GM12878 (cell line): ENCODE data around the gene AFAP1. TPM values are rescaled to one million over a fixed set of nuclear protein-coding genes. Genes with fewer than 3 reads are reported as not detected.

Experiments
- ATAC-seq: fragments of 200-7000 bp; cut with Tn5 transposase; 3 replicates; pipeline ENCODE4 v1.9.1; 2020; ENCODE audit warnings: mild to moderate bottlenecking, moderate library complexity
- BruUV-seq: library from RNA; stranded (reverse); fragments of 400-500 nt; replicated peaks from 2 replicates; lab custom pipeline; 2021; lab: Mats Ljungman, UMichigan
- CTCF ChIA-PET: fragments of 300-600 bp; sonication (Branson Sonifier 250); formaldehyde crosslinking; extraction: SDS; loops from one replicate; lab custom pipeline; 2021; ENCODE audit warnings: inconsistent platforms; lab: Yijun Ruan, JAX
- POLR2A ChIA-PET: fragments of 350-600 bp; formaldehyde crosslinking; extraction: SDS; loops from one replicate; lab custom pipeline; 2021; ENCODE audit warnings: inconsistent platforms; lab: Charles Lee
- RAD21 ChIA-PET: fragments of 300-600 bp; sonication (Branson Sonifier 250); formaldehyde crosslinking; loops from one replicate; lab custom pipeline; 2023; ENCODE audit warnings: antibody characterized with exemption; ENCODE audit not compliant: unreplicated experiment; lab: Charles Lee
- SMC1A ChIA-PET: fragments of 300-600 bp; sonication (Branson Sonifier 250); formaldehyde crosslinking; loops from one replicate; lab custom pipeline; 2023; ENCODE audit not compliant: unreplicated experiment, uncharacterized antibody; lab: Charles Lee
- DNase-seq: peaks from one replicate; pipeline ENCODE4 v3.0.0-alpha.2; 2011; ENCODE audit warnings: low read depth, low spot score
- FAIRE-seq: peaks from 3 replicates; lab custom pipeline; 2011; peaks lifted over from hg19 to GRCh38; lab: Jason Lieb, UNC
- H2AFZ ChIP-seq: 2 replicates; pipeline ENCODE4 v1.6.0; 2011; ENCODE audit warnings: low read depth, low read length, control low read depth; ENCODE audit not compliant: control insufficient read depth
- H3K27ac ChIP-seq: 2 replicates; pipeline ENCODE4 v1.5.1; 2011; ENCODE audit warnings: control low read depth; ENCODE audit not compliant: control insufficient read depth, insufficient read depth
- H3K27me3 ChIP-seq, 2 experiments: replicated peaks in 1 of 2; 2 replicates each; pipeline versions ENCODE4 v1.6.0 to v1.6.1; 2011; ENCODE audit warnings: low read length in 1 of 2; ENCODE audit not compliant: control insufficient read depth in 2 of 2, insufficient read depth in 2 of 2
- H3K36me3 ChIP-seq, 2 experiments: 2 replicates each; pipeline ENCODE4 v1.5.1; 2011; ENCODE audit warnings: low read length in 1 of 2; ENCODE audit not compliant: control insufficient read depth in 2 of 2, insufficient read depth in 2 of 2
- H3K4me1 ChIP-seq: 2 replicates; pipeline ENCODE4 v1.6.1; 2011; ENCODE audit warnings: mild to moderate bottlenecking, low read length, moderate library complexity, mixed read lengths; ENCODE audit not compliant: control insufficient read depth, insufficient read depth
- H3K4me2 ChIP-seq: 2 replicates; pipeline ENCODE4 v1.6.0; 2011; ENCODE audit warnings: control low read depth; ENCODE audit not compliant: control insufficient read depth, insufficient read depth
- H3K4me3 ChIP-seq: fragments of 200-600 bp; sonication (generic); 2 replicates; pipeline ENCODE4 v1.5.1; 2016
- H3K79me2 ChIP-seq: 2 replicates; pipeline ENCODE4 v1.6.0; 2011; ENCODE audit warnings: low read length; ENCODE audit not compliant: control insufficient read depth, insufficient read depth
- H3K9ac ChIP-seq: 2 replicates; pipeline ENCODE4 v1.8.0; 2011; ENCODE audit warnings: low read length, control low read depth, mixed read lengths; ENCODE audit not compliant: control insufficient read depth, insufficient read depth
- H3K9me3 ChIP-seq: replicated peaks from 3 replicates; pipeline ENCODE4 v1.5.1; 2011; ENCODE audit warnings: mild to moderate bottlenecking, low read length; ENCODE audit not compliant: control insufficient read depth, insufficient read depth
- H4K20me1 ChIP-seq: 2 replicates; pipeline ENCODE4 v1.6.0; 2011; ENCODE audit not compliant: control insufficient read depth, insufficient read depth
- CHD1 ChIP-seq: IDR thresholded peaks from 2 replicates; pipeline ENCODE4 v1.6.1; 2012; ENCODE audit warnings: low read depth, low read length, improper control_type of control experiment
- CHD2 ChIP-seq: IDR thresholded peaks from 2 replicates; pipeline ENCODE4 v1.6.1; 2011; ENCODE audit warnings: low read depth, low read length, improper control_type of control experiment, borderline replicate concordance
- DPF2 ChIP-seq: fragments of 450-650 bp; IDR thresholded peaks from 2 replicates; pipeline ENCODE4 v1.6.1; 2017; ENCODE audit warnings: mild to moderate bottlenecking
- EZH2 ChIP-seq: IDR thresholded peaks from 2 replicates; pipeline ENCODE4 v1.6.1; 2012; ENCODE audit warnings: low read depth, mild to moderate bottlenecking, control low read depth, inconsistent platforms, low read length, borderline replicate concordance; ENCODE audit not compliant: control insufficient read depth
- HDAC6 ChIP-seq: fragments of 200-600 bp; sonication (generic); IDR thresholded peaks from one replicate; pipeline ENCODE4 v1.8.0; 2017; ENCODE audit warnings: antibody characterized with exemption; ENCODE audit not compliant: unreplicated experiment
- KLF5 ChIP-seq: fragments of 450-650 bp; IDR thresholded peaks from 2 replicates; pipeline ENCODE4 v1.6.1; 2014; ENCODE audit warnings: mild to moderate bottlenecking; ENCODE audit not compliant: partially characterized antibody
- NR2C1 ChIP-seq: fragments of 450-650 bp; IDR thresholded peaks from 2 replicates; pipeline ENCODE4 v1.6.1; 2017; ENCODE audit warnings: antibody characterized with exemption, mild to moderate bottlenecking, moderate library complexity
- RAD21 ChIP-seq: IDR thresholded peaks from 2 replicates; pipeline ENCODE4 v1.6.1; 2011; ENCODE audit warnings: mild to moderate bottlenecking, low read depth, low read length, moderate library complexity; ENCODE audit not compliant: insufficient read depth
- RFX5 ChIP-seq: IDR thresholded peaks from 2 replicates; pipeline ENCODE4 v1.6.1; 2011; ENCODE audit warnings: low read depth, low read length, improper control_type of control experiment
- SPI1 ChIP-seq: IDR thresholded peaks from 2 replicates; pipeline ENCODE4 v1.6.1; 2011; ENCODE audit warnings: low read depth, mild to moderate bottlenecking, low read length, moderate library complexity, borderline replicate concordance; ENCODE audit not compliant: insufficient read depth
- ZNF217 ChIP-seq: fragments of 450-650 bp; IDR thresholded peaks from 2 replicates; pipeline ENCODE4 v1.6.1; 2017; ENCODE audit warnings: antibody characterized with exemption, mild to moderate bottlenecking
- ZNF687 ChIP-seq: fragments of 450-650 bp; IDR thresholded peaks from 2 replicates; pipeline ENCODE4 v1.6.1; 2017; ENCODE audit warnings: mild to moderate bottlenecking, moderate library complexity
- WGBS: methylation state at CpG from one replicate; pipeline ENCODE4 v1.1.6; 2016; ENCODE audit warnings: low lambda C conversion rate; ENCODE audit not compliant: insufficient replicate concordance, insufficient coverage; ENCODE audit errors: missing lambda C conversion rate; 5-methylcytosine and 5-hydroxymethylcytosine counted together
- in situ Hi-C: fragments of 300-500 bp; cut with MboI; formaldehyde crosslinking; loops from 9 replicates; pipeline ENCODE4 v1.14.3; 2018; ENCODE audit warnings: mixed read lengths
- intact Hi-C: fragments of 100-400 bp; cut with micrococcal nuclease; formaldehyde crosslinking; loops from one replicate; pipeline ENCODE4 v1.14.2; 2022; ENCODE audit not compliant: unreplicated experiment
- polyA plus RNA-seq, 11 experiments: library from polyadenylated mRNA; depleted of rRNA in 4 of 11; unstranded in 6 of 11; stranded (reverse) in 5 of 11; fragments of >200 nt; fragmentation: Nextera tagmentation in 4 of 11; fragmentation: Illumina TruSeq in 1 of 11; extraction: Ambion mirVana in 4 of 11; extraction: Trizol in 1 of 11; gene quantifications; 1 replicate in 1 of 11; 2 replicates in 10 of 11; pipeline versions ENCODE4 v1.2.1 to v1.2.3, GENCODE V29; 2011 to 2016; ENCODE audit warnings: inconsistent platforms in 2 of 11, missing spikeins in 2 of 11, low read depth in 1 of 11
- total RNA-seq, 4 experiments: library from RNA; depleted of rRNA in 3 of 4; stranded (reverse); fragments of >200 nt in 3 of 4; fragmentation: Illumina TruSeq in 1 of 4; extraction: Trizol in 1 of 4; gene quantifications; 2 replicates each; pipeline versions ENCODE4 v1.2.1 to v1.2.3, GENCODE V29; 2013 to 2021
- TF ChIP-seq, protein P1 (sequence below): fragments of 450-650 bp; IDR thresholded peaks from 2 replicates; pipeline ENCODE4 v1.6.1; 2017; ENCODE audit warnings: mild to moderate bottlenecking, moderate library complexity
- TF ChIP-seq, protein P2 (sequence below): IDR thresholded peaks from 2 replicates; pipeline ENCODE4 v1.6.1; 2011; ENCODE audit warnings: mild to moderate bottlenecking, low read depth, low read length, moderate library complexity; ENCODE audit not compliant: insufficient replicate concordance

Gene AFAP1
- total and polyA plus RNA-seq, 10 of the 15 experiments (the other 5 are each of a cell fraction or from before 2014, with no cell fraction given) = 0.02 to 0.23 (median 0.09) TPM; not detected in 1

- TF ChIP-seq EZH2 = no peak
- TF ChIP-seq, protein P1, sequence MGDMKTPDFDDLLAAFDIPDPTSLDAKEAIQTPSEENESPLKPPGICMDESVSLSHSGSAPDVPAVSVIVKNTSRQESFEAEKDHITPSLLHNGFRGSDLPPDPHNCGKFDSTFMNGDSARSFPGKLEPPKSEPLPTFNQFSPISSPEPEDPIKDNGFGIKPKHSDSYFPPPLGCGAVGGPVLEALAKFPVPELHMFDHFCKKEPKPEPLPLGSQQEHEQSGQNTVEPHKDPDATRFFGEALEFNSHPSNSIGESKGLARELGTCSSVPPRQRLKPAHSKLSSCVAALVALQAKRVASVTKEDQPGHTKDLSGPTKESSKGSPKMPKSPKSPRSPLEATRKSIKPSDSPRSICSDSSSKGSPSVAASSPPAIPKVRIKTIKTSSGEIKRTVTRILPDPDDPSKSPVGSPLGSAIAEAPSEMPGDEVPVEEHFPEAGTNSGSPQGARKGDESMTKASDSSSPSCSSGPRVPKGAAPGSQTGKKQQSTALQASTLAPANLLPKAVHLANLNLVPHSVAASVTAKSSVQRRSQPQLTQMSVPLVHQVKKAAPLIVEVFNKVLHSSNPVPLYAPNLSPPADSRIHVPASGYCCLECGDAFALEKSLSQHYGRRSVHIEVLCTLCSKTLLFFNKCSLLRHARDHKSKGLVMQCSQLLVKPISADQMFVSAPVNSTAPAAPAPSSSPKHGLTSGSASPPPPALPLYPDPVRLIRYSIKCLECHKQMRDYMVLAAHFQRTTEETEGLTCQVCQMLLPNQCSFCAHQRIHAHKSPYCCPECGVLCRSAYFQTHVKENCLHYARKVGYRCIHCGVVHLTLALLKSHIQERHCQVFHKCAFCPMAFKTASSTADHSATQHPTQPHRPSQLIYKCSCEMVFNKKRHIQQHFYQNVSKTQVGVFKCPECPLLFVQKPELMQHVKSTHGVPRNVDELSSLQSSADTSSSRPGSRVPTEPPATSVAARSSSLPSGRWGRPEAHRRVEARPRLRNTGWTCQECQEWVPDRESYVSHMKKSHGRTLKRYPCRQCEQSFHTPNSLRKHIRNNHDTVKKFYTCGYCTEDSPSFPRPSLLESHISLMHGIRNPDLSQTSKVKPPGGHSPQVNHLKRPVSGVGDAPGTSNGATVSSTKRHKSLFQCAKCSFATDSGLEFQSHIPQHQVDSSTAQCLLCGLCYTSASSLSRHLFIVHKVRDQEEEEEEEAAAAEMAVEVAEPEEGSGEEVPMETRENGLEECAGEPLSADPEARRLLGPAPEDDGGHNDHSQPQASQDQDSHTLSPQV = no peak
These were observed 175.2 kb downstream of the AFAP1 start (continued) for GRCh38 chr4:7764466-7764865.

GRCh38 chr4:7763788-7764187 lies 175.9 kb downstream of the AFAP1 start:
- Histone ChIP-seq H3K9ac (no peak overlapping the region), H3K79me2 (no peaks in the 10 kb centered on the region)
- intact Hi-C loops = loop anchor here (5.0 kb wide), 1 partner anchor 224 kb away; no protein-coding TSS in a partner anchor
- TF ChIP-seq SPI1 (no peak), CHD2 (no peak), DPF2 (no peak), ZNF217 (no peak), KLF5 (no peak), RFX5 (no peak), CHD1 (no peak), HDAC6 (no peak), ZNF687 (no peak), RAD21 (no peak), NR2C1 (no peak)
- TF ChIP-seq, protein P2, sequence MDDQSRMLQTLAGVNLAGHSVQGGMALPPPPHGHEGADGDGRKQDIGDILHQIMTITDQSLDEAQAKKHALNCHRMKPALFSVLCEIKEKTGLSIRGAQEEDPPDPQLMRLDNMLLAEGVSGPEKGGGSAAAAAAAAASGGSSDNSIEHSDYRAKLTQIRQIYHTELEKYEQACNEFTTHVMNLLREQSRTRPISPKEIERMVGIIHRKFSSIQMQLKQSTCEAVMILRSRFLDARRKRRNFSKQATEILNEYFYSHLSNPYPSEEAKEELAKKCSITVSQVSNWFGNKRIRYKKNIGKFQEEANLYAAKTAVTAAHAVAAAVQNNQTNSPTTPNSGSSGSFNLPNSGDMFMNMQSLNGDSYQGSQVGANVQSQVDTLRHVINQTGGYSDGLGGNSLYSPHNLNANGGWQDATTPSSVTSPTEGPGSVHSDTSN = no peak

More at GRCh38 chr4:7763788-7764187, 175.9 kb downstream of the AFAP1 start:
- FAIRE-seq (no peak), DNase-seq (no peak), ATAC-seq (no peak)
- ChIA-PET RAD21 (no interaction called here), POLR2A (no interaction called here), CTCF (no interaction called here), SMC1A (no interaction called here)
- WGBS = 32% methylated on average over 10 of the region's 10 CpGs
- Histone ChIP-seq H3K9me3 (no peaks in the 10 kb centered on the region), H3K4me1 (peaks cover 4% of the 10 kb centered on the region; the same call in 1 of the 2 replicates), H3K27me3 (peaks cover 0 to 2% of the 10 kb centered on the region in 2 experiments; a peak in 2 of 4 replicates), H3K36me3 (no peaks in the 10 kb centered on the region), H3K4me3 (no peak overlapping the region), H3K4me2 (no peak overlapping the region), H2AFZ (no peak overlapping the region), H4K20me1 (no peaks in the 10 kb centered on the region), H3K27ac (no peak overlapping the region)
- in situ Hi-C loops = no loop called here
- no TSS peak for BruUV-seq
